Measurements from ENCODE around the gene AP3S1.

AP3S1 gene

DNA sequence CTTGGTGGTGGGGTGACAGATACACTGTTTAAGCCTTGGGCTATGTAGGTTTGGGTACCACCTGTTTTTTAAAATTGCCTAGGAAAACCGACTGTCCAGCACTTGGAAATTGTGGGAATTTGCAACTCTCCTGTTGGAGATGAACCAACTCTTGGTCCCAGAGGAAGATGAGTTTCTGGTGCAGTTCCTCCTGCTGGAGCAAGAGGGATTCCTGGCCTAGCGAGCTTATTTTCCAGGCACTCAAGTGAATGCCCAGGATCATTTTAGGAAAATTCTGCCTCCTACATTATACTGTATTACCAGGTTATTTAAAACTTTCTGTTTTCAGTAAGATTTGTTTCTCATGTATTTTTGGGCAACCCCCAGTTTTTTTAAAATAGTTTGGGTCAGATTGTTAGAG, 33.7 kb downstream of the AP3S1 start:
- TF ChIP-seq, protein P1, sequence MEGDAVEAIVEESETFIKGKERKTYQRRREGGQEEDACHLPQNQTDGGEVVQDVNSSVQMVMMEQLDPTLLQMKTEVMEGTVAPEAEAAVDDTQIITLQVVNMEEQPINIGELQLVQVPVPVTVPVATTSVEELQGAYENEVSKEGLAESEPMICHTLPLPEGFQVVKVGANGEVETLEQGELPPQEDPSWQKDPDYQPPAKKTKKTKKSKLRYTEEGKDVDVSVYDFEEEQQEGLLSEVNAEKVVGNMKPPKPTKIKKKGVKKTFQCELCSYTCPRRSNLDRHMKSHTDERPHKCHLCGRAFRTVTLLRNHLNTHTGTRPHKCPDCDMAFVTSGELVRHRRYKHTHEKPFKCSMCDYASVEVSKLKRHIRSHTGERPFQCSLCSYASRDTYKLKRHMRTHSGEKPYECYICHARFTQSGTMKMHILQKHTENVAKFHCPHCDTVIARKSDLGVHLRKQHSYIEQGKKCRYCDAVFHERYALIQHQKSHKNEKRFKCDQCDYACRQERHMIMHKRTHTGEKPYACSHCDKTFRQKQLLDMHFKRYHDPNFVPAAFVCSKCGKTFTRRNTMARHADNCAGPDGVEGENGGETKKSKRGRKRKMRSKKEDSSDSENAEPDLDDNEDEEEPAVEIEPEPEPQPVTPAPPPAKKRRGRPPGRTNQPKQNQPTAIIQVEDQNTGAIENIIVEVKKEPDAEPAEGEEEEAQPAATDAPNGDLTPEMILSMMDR (IDR thresholded peaks at IDR 0.05) = no peak

DNA sequence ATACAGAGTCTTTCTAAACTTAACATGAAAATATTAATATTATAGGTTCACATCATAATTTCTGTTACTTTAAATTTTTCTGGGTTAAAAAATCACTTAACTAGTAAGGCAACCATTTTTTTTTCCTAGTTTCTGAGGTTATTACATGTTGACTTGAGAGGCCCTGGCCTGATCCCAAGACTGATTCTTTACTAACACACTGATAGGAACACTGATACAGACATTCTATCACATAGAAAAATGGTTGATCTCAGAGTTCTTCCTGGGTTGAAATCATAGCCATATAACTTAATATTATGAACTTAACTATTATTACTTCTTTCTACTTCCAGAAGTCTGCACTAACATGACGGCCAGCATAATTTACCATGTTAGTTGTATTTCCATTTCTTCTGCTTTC, 43.0 kb downstream of the AP3S1 start:
- TF ChIP-seq, protein P1 (IDR thresholded peaks at IDR 0.05) = no peak

DNA sequence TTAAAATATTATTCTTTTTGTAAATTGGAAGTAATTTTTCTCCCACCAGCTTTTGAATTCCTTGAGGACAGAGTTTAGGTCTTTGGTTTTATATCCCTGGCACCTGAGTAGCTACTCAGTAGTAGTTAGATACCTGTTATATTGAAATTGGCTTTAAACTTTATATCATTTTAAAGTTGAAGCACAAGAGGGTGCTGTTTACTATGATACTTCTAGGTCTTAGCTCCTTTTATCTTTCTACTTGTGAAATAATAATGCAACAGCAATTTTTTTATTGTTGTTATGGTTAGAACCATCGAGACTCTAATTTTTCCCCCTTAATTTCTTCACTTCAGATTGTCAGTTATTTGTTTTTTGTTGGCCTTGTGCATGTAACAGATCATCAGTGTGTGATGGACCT, 46.3 kb downstream of the AP3S1 start:
- TF ChIP-seq, protein P1 (IDR thresholded peaks at IDR 0.05) = peak; percentile 54

DNA sequence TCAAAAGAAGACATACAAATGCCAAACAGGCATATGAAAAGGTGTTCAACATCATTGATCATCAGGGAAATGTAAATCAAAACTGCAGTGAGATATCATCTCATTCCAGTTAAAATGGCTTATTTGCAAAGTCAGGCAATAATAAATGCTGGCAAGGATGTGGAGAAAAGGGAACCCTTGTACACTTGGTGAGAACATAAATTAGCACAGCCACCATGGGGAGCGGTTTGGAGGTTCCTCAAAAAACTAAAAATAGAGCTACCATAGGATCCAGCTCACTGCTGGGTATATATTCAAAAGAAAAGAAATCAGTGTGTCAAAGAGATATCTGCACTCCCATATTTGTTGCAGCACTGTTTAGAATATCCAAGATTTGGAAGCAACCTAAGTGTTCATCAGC, 50.3 kb downstream of the AP3S1 start:
- TF ChIP-seq, protein P1 (IDR thresholded peaks at IDR 0.05) = no peak

DNA sequence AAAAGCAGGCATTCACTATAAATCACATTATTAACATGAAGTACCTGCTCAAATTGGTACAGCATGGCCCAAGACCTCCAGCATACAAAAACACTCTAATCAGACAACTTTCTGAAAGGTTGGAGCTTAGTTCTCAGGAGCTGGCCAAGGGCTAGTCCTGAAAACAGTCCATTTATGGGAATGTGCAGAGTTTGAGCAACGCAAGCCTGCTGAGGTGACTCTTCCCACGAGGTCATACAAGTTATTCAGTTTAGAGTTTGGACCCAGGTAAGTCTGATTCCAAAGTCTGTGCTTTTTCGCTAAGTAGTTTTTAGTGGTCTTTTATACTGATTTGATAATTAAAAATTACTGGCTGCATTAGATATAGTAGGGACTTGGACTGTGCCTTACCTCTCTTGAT, 52.6 kb downstream of the AP3S1 start:
- TF ChIP-seq, protein P1 (IDR thresholded peaks at IDR 0.05) = no peak

DNA sequence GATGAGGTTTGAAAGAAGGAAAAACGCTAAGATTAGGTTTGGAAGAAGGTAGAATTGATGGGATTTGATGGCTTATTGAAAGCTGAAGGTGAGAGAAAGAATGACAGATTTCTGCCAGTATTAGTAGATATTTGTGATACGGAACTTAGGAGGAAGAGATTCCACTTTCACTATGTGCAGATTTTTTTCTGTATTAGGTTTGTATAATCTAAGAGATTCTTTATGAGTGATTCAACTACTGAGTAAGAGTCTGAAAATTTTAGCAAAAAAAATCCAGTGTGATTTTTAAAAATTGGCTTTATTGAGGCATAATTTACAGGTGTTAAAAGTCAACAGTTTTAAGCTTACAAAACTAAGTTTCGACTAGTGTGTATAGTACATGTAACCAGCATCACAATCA, 54.1 kb downstream of the AP3S1 start:
- TF ChIP-seq, protein P1 (IDR thresholded peaks at IDR 0.05) = no peak

DNA sequence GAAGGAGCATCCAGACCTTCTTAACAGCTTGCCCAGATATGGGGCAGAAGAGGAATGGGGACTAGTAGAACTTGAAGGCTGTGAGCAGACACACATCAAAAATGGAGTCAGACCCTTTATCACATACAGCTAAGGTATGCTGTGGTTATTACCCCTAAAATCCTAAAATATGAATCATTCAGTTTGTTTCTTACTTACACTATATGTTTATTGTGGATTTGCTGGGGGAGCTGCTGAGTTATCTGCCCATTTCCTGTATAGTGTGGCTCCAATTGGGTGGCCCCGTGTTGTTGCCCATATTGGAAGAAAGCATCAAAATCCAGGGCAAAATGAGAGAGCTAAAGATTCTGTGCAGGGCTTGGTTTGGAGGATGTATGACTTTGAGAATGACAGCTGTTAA, 56.9 kb downstream of the AP3S1 start:
- TF ChIP-seq, protein P1 (IDR thresholded peaks at IDR 0.05) = no peak

DNA sequence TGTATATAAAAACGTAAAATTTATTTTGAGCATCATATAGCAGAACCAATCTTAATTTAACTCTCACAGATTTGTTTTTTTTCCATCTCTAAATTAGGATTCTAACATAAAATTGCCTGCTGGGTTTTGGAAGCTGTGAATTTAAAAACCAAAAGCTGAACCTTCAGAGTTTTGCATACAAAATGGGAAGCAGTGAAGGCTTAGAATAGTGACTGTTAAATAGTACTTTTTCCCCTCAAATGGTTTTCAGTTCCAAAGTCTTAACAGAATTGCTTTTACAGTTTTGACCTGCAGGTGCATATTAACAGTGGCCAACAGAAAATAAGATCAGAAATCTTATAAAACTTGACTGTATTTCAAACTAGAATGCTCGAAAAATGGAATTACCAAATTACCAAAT, 65.4 kb downstream of the AP3S1 start:
- TF ChIP-seq, protein P1 (IDR thresholded peaks at IDR 0.05) = no peak

Measured in LNCAP (cell line).